HG02588 (cell line): ENCODE results near the gene CACNA1D.
A peak's percentile ranks its signal among the peaks of the same experiment; 100 is the strongest.
"Not testable (repeated sequence)": the region's sequence is repeated elsewhere in the genome, so short reads cannot be mapped to it uniquely, and the experiment has no call there.

Experiments used
- ATAC-seq: cut with Tn5 transposase; IDR thresholded peaks from one replicate; pipeline ENCODE4 v1.9.1; 2021; ENCODE audit warnings: mild to moderate bottlenecking, moderate library complexity; ENCODE audit not compliant: unreplicated experiment

CACNA1D gene

GRCh38 chr3:53646723-53647122, 152.3 kb downstream of the CACNA1D start:
- no peak for ATAC-seq

GRCh38 chr3:53649816-53650215, 155.4 kb downstream of the CACNA1D start:
- ATAC-seq, result no peak

GRCh38 chr3:53650424-53650823, 156.0 kb downstream of the CACNA1D start:
- peak; percentile 54 for ATAC-seq

GRCh38 chr3:53650928-53651661, 156.7 kb downstream of the CACNA1D start:
- ATAC-seq, result no peak

- no peak for ATAC-seq
Observed at GRCh38 chr3:53651927-53652326, 157.5 kb downstream of the CACNA1D start.

GRCh38 chr3:53657651-53658050, 163.2 kb downstream of the CACNA1D start:
- ATAC-seq, result no peak

GRCh38 chr3:53658613-53659193, 164.3 kb downstream of the CACNA1D start:
- ATAC-seq, result no peak

GRCh38 chr3:53659996-53660395, 165.6 kb downstream of the CACNA1D start:
- ATAC-seq, result no peak

- ATAC-seq, result no peak
Observed at GRCh38 chr3:53661480-53661879, 167.1 kb downstream of the CACNA1D start.

- not testable (repeated sequence) for ATAC-seq
Observed at GRCh38 chr3:53664812-53665211, 170.4 kb downstream of the CACNA1D start.

- ATAC-seq, result no peak
Observed at GRCh38 chr3:53665608-53666425, 171.4 kb downstream of the CACNA1D start.

GRCh38 chr3:53668872-53669271, 174.5 kb downstream of the CACNA1D start:
- no peak for ATAC-seq

GRCh38 chr3:53670721-53671120, 176.3 kb downstream of the CACNA1D start:
- ATAC-seq, result no peak

GRCh38 chr3:53671192-53671960, 177.0 kb downstream of the CACNA1D start:
- no peak for ATAC-seq

- ATAC-seq, result no peak
Observed at GRCh38 chr3:53671961-53672299, 177.5 kb downstream of the CACNA1D start.

- ATAC-seq, result no peak
Observed at GRCh38 chr3:53672981-53673380, 178.6 kb downstream of the CACNA1D start.

- no peak for ATAC-seq
Observed at GRCh38 chr3:53673722-53674350, 179.4 kb downstream of the CACNA1D start.

- no peak for ATAC-seq
Observed at GRCh38 chr3:53674582-53674981, 180.2 kb downstream of the CACNA1D start.

GRCh38 chr3:53675022-53675697, 180.7 kb downstream of the CACNA1D start:
- no peak for ATAC-seq

- ATAC-seq, result no peak
Observed at GRCh38 chr3:53675942-53676341, 181.5 kb downstream of the CACNA1D start.
